Vagina (tissue), 2 donors: ENCODE results near the gene MSI2.

ENCODE experiments used
- POLR2A ChIP-seq, 2 donors: fragments of 450-650 bp; IDR thresholded peaks; one replicate each; pipeline ENCODE4 v1.6.1; 2017; ENCODE audit warnings: antibody characterized with exemption in 2 of 2, mild to moderate bottlenecking in 2 of 2, moderate library complexity in 2 of 2
- TF ChIP-seq, protein P1 (sequence below), 3 experiments: fragments of 450-650 bp in 2 of 3; fragments of 200-600 bp in 1 of 3; sonication (generic) in 1 of 3; IDR thresholded peaks; one replicate each; pipeline ENCODE4 v1.5.1; 2017 to 2019; ENCODE audit warnings: antibody characterized with exemption in 3 of 3, mild to moderate bottlenecking in 2 of 3, moderate library complexity in 2 of 3

DNA sequence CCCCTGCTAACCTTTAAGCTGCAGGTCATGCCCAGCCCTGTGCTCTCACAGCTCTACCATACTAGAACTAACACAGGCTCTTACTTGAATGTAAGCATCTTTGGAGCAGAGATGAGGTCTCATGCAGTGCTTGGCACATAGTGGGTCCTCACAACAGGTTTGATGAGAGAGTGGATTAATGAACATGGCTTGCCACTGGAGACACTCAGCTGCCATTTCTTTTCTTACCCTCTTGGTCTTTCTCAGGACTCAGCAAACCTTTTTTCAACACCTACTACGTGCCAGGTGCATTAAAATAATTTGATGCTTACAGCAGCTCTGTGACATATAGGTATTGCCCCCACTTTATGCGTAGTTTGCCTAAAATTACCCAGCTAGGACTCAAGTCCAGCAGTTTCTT, 133.2 kb downstream of the MSI2 start:
- no peak for TF ChIP-seq POLR2A (IDR thresholded peaks at IDR 0.05)
- TF ChIP-seq, protein P1, sequence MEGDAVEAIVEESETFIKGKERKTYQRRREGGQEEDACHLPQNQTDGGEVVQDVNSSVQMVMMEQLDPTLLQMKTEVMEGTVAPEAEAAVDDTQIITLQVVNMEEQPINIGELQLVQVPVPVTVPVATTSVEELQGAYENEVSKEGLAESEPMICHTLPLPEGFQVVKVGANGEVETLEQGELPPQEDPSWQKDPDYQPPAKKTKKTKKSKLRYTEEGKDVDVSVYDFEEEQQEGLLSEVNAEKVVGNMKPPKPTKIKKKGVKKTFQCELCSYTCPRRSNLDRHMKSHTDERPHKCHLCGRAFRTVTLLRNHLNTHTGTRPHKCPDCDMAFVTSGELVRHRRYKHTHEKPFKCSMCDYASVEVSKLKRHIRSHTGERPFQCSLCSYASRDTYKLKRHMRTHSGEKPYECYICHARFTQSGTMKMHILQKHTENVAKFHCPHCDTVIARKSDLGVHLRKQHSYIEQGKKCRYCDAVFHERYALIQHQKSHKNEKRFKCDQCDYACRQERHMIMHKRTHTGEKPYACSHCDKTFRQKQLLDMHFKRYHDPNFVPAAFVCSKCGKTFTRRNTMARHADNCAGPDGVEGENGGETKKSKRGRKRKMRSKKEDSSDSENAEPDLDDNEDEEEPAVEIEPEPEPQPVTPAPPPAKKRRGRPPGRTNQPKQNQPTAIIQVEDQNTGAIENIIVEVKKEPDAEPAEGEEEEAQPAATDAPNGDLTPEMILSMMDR (IDR thresholded peaks at IDR 0.05): no peak
